ENCODE results near the gene KRT222.

KRT222 gene

GRCh38 chr17:40664582-40665333 lies at the start of gene KRT222:
Gene KRT222, minus strand, starts transcription at chr17:40665177. Its CDS starts 78 bp downstream, at chr17:40665099.
- no peak for DNase-seq

GRCh38 chr17:40714473-40714872 lies 49.5 kb upstream of the KRT222 start:
- no peak for DNase-seq

- DNase-seq: no peak
These were observed 42.8 kb upstream of the KRT222 start for GRCh38 chr17:40707745-40708144.

- DNase-seq: no peak
These were observed 40.6 kb upstream of the KRT222 start for GRCh38 chr17:40705584-40705983.

GRCh38 chr17:40703652-40704051 lies 38.7 kb upstream of the KRT222 start, which contains the start of gene KRT24:
Gene KRT24, minus strand, starts transcription at chr17:40703752. Its CDS starts 59 bp downstream, at chr17:40703693.
- no peak for DNase-seq

- DNase-seq: no peak
These were observed 37.3 kb upstream of the KRT222 start for GRCh38 chr17:40702271-40702670.

GRCh38 chr17:40699853-40700252 lies 34.9 kb upstream of the KRT222 start:
- no peak for DNase-seq

- no peak for DNase-seq
These were observed 34.4 kb upstream of the KRT222 start for GRCh38 chr17:40699371-40699770.

GRCh38 chr17:40697297-40697696 lies 32.3 kb upstream of the KRT222 start:
- DNase-seq: no peak

- no peak for DNase-seq
These were observed 31.7 kb upstream of the KRT222 start for GRCh38 chr17:40696651-40697072.

- DNase-seq: no peak
These were observed 31.0 kb upstream of the KRT222 start for GRCh38 chr17:40695874-40696472.

GRCh38 chr17:40694584-40694983 lies 29.6 kb upstream of the KRT222 start:
- DNase-seq: no peak

- no peak for DNase-seq
These were observed 22.1 kb upstream of the KRT222 start for GRCh38 chr17:40687106-40687505.

- no peak for DNase-seq
These were observed 21.2 kb upstream of the KRT222 start for GRCh38 chr17:40686192-40686591.

GRCh38 chr17:40680998-40681397 lies 16.0 kb upstream of the KRT222 start:
- DNase-seq: no peak

GRCh38 chr17:40679523-40679907 lies 14.5 kb upstream of the KRT222 start:
- no peak for DNase-seq

- no peak for DNase-seq
These were observed 14.0 kb upstream of the KRT222 start for GRCh38 chr17:40678902-40679522.

GRCh38 chr17:40675905-40676304 lies 10.9 kb upstream of the KRT222 start:
- DNase-seq: no peak

- no peak for DNase-seq
These were observed 7.7 kb upstream of the KRT222 start for GRCh38 chr17:40672654-40673053.

GRCh38 chr17:40671282-40671681 lies 6.3 kb upstream of the KRT222 start:
- no peak for DNase-seq

GRCh38 chr17:40666331-40666730 lies 1.4 kb upstream of the KRT222 start:
- no peak for DNase-seq

GRCh38 chr17:40663252-40663651 lies 1.7 kb downstream of the KRT222 start:
- no peak for DNase-seq

- no peak for DNase-seq
These were observed 5.1 kb downstream of the KRT222 start for GRCh38 chr17:40659911-40660310.

GRCh38 chr17:40658396-40658795 lies 6.6 kb downstream of the KRT222 start:
- no peak for DNase-seq
